Measurements from ENCODE around the gene SPACA6.
"Not testable (repeated sequence)": the region's sequence is repeated elsewhere in the genome, so short reads cannot be mapped to it uniquely, and the experiment has no call there.

SPACA6 gene

DNA sequence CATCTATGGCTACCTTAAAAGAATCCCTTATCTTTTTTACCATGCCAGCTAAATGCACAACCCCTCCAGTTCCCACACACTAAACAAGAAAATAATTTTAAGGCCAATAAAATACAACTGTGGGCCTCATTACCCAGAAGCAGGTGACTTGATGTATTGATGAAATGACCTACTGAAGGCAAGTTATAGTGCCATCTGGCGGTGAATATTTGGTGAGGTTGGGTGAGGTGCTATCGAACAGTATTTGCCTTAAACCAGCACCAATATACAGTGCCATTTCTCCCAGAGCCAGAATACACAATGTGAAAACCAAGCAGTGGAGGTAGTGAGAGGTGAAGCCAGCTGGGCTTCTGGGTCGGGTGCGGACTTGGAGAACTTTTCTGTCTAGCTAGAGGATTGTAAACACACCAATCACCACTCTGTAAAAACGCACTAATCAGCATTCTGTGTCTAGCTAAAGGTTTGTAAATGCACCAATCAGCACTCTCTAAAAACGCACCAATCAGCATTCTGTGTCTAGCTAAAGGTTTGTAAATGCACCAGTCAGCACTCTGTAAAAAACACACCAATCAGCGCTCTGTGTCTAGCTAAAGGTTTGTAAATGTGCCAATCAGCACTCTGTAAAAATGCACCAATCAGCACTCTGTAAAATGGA, 17.1 kb upstream of the SPACA6 start:
- H3K9me3 ChIP-seq; H3K36me3 ChIP-seq (replicated peaks); in situ Hi-C loops (cut with MboI; ENCODE audit: low sequenced_read_pairs); H3K4me3 ChIP-seq; H3K4me1 ChIP-seq; H3K27me3 ChIP-seq (ENCODE audit: low read depth): not testable (repeated sequence)
- DNase-seq (ENCODE audit: low spot score in 2 of 2) = peak in 1 of 2 experiments; percentile 53

DNA sequence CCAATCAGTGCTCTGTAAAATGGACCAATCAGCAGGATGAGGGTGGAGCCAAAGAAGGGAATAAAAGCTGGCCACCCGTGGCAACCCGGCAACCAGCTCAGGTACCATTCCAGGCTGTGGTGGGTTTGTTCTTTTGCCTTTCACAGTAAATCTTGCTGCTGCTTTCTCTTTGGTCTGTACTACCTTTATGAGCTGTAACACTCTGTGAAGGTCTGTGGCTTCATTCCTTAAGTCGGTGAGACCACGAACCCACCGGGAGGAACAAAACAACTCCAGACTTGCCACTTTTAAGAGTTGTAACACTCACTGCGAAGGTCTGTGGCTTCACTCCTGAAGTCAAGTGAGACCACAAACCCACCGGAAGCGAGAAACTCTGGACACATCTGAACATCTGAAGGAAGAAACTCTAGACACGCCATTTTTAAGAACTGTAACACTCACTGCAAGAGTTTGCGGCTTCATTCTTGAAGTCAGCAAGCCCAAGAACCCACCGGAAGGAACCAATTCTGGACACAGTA, 16.5 kb upstream of the SPACA6 start:
- H3K36me3 ChIP-seq (replicated peaks) = no peaks in the 10 kb centered on the region
- no peaks in the 10 kb centered on the region for H3K9me3 ChIP-seq
- H3K4me1 ChIP-seq = no peaks in the 10 kb centered on the region
- in situ Hi-C loops (cut with MboI; ENCODE audit: low sequenced_read_pairs) = no loop called here
- no peak for DNase-seq (ENCODE audit: low spot score in 2 of 2)
- no peak overlapping the region for H3K4me3 ChIP-seq
- peaks cover 4% of the 10 kb centered on the region; the same call in 1 of the 2 replicates for H3K27me3 ChIP-seq (ENCODE audit: low read depth)

DNA sequence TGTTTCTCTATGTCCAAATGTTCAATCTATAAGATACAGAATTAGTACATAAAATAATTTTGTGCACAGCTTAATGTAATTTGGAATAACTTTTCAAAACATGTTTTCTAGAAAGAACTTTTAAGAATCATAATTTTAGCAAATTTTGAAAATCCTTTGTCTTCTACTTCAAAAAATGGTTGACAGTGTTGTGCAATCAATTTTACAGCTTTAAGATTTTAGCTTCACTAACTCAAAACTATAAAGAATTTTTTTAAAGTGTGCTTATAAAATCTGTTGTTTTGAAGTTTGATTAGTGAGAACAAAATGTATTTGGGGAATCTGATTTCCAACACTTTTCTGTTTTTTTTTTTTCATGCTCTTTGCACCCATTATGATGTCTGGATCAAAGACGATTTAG, 12.7 kb upstream of the SPACA6 start:
- in situ Hi-C loops (cut with MboI; ENCODE audit: low sequenced_read_pairs) = no loop called here
- no peak for DNase-seq (ENCODE audit: low spot score in 2 of 2)
- Histone ChIP-seq H3K4me3 (no peak overlapping the region), H3K4me1 (no peaks in the 10 kb centered on the region), H3K36me3 (replicated peaks) (no peaks in the 10 kb centered on the region), H3K9me3 (no peaks in the 10 kb centered on the region), H3K27me3 (ENCODE audit: low read depth) (0 out of 2 replicates have a peak, but pooled peaks cover 4% of the 10 kb centered on the region)

DNA sequence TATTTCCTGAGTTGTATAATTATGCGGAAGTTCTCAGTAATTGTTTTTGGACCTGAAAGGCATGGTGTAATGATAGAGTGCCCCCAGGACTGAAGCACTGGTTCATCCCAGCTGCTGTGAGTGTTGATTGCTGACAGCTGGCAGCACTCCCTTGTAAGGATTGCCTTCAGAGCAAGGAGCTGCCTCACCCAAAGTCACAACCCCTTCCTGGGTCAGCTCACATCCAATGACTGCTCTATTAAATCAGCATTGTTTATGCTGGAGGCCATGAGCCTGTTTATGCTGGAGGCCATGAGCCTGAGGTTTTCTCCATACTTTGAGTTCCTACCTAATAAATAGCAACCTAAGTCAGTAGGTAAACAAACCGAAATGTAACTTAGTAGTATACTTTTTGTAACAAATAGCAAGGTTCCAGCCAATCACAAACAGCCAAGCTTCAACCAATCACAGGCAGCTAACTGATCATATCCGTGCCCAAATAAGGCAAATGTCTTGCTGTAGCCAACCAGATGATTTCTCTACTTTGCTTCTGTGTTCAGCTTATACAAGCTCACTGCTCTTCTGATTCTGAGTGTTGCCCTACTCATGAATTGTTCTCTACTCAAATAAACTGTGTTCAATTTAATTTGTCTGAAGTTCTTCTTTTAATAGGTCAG, 11.7 kb upstream of the SPACA6 start:
- H3K27me3 ChIP-seq (ENCODE audit: low read depth) = 0 out of 2 replicates have a peak, but pooled peaks cover 4% of the 10 kb centered on the region
- no peaks in the 10 kb centered on the region for H3K9me3 ChIP-seq
- DNase-seq (ENCODE audit: low spot score in 2 of 2) = no peak
- H3K4me1 ChIP-seq = no peaks in the 10 kb centered on the region
- in situ Hi-C loops (cut with MboI; ENCODE audit: low sequenced_read_pairs) = no loop called here
- H3K4me3 ChIP-seq = no peak overlapping the region
- H3K36me3 ChIP-seq (replicated peaks) = no peaks in the 10 kb centered on the region

DNA sequence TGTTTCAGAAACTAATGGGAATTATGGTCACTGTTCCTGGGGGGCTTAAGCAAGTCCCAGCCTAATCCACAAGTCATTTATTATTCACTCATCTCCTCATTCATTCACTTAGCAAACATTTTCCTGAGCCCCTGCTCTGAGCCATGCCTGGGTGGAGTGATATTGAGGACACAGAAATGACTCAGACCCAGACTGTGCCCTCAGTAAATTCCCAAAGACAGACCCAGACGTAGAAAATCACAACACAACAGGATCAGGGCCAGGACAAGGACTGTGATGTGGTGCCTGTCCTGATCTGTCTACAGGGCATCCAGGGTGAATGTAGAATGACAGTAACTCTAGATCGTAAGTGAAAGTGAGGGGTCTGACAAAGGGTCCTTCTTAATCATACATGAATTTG, 7.0 kb upstream of the SPACA6 start:
- H3K4me1 ChIP-seq = peaks cover 8% of the 10 kb centered on the region
- H3K36me3 ChIP-seq (replicated peaks) = no peaks in the 10 kb centered on the region
- no peaks in the 10 kb centered on the region for H3K27me3 ChIP-seq (ENCODE audit: low read depth)
- in situ Hi-C loops (cut with MboI; ENCODE audit: low sequenced_read_pairs) = no loop called here
- DNase-seq (ENCODE audit: low spot score in 2 of 2) = no peak
- H3K9me3 ChIP-seq = no peaks in the 10 kb centered on the region
- no peak overlapping the region for H3K4me3 ChIP-seq

DNA sequence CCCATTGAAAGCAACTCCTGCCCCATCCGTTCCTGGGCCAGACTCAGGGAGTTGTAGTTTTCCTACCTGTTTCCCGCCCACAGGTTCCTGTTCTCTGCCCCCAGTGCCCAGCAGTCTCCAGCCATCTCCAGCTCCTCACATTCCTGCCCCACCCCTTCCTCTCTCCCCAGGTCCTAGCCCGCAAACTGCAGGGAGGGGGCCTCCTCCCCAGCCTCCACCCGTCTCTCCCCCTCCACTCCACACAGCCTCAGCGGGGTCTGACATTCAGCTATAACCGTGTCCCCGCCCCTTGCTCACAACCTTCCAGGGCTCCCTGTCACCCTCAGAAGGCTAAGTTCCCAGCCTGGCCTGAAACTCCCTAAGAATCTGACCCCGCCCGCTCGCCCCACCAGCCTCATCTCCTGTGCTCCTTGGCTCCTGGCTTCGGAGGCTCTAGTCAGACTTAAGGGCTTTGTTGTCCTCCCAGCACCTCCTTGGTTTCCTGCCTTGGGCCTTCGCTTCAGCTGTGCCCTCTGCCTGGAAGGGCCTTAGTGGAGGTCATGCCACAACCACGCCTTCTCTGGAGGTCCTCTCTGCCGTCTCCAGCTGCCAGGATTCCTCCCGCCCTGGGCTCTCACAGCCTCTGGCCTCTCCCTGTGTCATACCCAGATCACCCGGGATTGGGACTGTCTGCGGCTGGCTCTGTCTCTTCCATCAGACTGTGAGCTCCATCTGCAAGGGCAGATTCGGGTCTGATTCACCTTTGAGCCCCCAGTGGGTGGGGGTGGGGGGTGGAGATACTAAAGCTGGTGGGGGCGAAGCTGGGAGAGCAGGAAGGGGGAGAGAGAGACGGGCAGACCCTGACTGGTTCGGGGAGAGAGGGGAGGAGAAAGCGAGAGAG, 5.1 kb upstream of the SPACA6 start:
- Histone ChIP-seq H3K27me3 (ENCODE audit: low read depth) (no peaks in the 10 kb centered on the region), H3K4me3 (peak overlapping the region; percentile 51), H3K36me3 (replicated peaks) (no peaks in the 10 kb centered on the region; the same call in 1 of the 2 replicates), H3K9me3 (no peaks in the 10 kb centered on the region), H3K4me1 (peaks cover 10% of the 10 kb centered on the region)
- in situ Hi-C loops (cut with MboI; ENCODE audit: low sequenced_read_pairs) = no loop called here
- DNase-seq (ENCODE audit: low spot score in 2 of 2) = peak; percentile 28 to 70

DNA sequence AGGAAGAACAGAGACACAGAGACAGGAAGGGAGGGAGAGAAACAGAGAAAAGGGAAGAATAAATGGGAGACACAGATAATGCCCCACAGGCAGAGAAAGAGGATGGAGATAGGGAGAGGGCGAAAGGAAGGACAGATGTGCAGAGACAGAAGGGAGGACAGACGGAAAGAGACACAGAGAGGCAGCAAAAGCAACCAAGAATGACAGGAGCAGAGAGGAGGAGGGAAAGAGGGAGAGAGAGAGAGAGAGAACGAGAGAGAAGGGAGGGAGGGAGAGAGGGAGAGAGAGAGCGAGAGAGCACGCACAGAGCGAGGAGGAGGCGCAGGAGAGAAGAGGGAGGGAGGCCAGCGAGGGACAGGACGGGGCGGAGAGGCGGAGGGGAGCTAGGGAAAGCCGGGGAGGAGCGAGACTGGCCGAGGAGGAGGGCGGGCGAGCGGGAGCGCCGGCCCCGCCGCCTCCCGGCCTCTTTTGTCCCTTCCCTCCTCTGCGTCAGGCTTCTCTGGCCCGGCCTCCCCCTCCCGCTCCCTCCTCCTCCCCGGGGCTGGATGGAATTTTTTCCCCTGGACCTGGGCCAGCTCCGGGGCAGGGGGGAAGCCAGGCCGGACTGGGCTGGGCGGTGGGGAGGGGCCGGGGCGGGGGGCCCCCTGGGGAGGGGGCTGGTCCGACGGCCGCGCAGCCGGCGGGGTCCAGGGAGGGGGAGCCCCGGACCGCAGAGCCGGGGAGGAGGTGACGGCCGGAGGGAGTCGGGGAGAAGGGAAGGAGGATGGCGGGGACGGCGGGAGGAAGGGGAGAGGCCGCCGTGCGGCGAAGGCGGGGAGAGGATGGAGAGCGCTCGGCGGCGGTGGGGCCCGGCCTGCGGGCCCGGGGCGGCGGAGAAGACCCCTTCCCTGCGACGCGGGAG, 4.2 kb upstream of the SPACA6 start:
- Histone ChIP-seq H3K9me3 (no peaks in the 10 kb centered on the region), H3K27me3 (ENCODE audit: low read depth) (no peaks in the 10 kb centered on the region), H3K36me3 (replicated peaks) (no peaks in the 10 kb centered on the region; the same call in 1 of the 2 replicates), H3K4me1 (peaks cover 10% of the 10 kb centered on the region), H3K4me3 (peak overlapping the region; percentile 51)
- in situ Hi-C loops (cut with MboI; ENCODE audit: low sequenced_read_pairs) = no loop called here
- peak; percentile 89 to 91 for DNase-seq (ENCODE audit: low spot score in 2 of 2)

DNA sequence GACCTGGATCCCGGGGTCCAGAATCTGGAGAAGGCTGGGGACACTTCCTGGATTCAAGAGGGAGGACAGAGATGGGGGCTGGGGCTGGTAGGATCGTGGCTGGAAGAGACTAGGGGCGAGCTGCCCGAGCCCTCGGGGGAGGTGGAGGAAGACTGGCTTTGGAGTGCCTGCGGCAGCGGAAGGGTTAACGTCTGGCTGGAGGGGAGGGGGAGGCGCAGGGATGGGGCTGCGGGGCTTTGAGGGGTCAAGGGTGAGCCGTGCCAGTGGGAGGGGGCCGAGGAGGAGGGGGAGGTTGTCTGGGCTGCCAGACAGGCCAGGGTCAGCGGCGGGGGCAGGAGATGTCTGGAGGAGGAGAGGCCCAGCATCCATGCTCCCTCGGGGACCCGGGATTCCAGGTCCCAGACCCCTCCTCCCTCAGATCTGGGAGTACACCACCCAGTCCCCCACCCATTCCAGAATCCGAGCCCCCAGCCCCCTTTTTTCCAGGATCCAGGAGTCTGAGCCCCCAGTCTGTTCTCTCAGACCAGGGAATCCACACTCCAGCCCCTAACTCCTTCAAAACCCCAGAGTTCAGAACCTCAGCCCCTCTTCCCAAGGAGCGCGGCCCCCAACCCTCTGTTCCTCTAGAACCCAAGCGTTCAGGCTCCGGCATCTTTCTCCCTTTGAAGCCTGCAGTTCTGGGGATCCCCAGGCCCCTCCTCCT, 3.2 kb upstream of the SPACA6 start:
- peak overlapping the region; percentile 51 for H3K4me3 ChIP-seq
- H3K4me1 ChIP-seq = peaks cover 10% of the 10 kb centered on the region
- peak; percentile 28 to 77 for DNase-seq (ENCODE audit: low spot score in 2 of 2)
- in situ Hi-C loops (cut with MboI; ENCODE audit: low sequenced_read_pairs) = no loop called here
- H3K36me3 ChIP-seq (replicated peaks) = peaks cover 4% of the 10 kb centered on the region
- H3K9me3 ChIP-seq = no peaks in the 10 kb centered on the region
- H3K27me3 ChIP-seq (ENCODE audit: low read depth) = no peaks in the 10 kb centered on the region

DNA sequence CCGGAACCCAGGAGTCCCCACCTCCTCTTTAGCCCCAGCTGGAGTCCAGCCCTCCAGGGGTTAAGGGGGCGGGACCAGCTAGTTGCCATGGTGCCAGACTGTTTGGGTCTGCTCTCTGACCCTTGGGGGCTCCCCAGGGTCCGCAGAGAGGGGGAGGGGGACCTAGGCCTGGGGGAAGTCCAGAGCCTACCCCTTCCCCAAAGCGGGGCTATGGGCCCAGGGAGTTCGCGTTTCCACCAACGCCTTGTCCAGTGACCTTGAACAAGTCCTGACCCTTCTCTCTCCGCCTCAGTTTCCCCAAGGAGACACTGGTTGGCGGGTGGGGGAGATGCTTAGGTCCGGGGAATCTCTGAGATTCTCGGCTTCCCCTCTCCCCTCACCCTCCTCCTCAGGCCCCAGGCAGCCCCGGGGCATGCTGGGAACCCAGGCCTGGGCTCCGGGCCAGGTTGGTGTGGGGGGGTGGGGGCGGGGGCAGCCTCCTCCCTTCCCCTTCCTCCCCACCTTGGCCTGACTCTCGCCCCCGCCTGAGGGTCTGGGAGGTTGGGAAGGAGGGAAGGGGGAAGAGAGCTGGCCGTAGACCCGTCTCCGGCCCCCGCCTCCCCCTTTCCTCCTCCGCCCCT, 2.6 kb upstream of the SPACA6 start:
- Histone ChIP-seq H3K36me3 (replicated peaks) (peaks cover 7% of the 10 kb centered on the region), H3K4me3 (peak overlapping the region; percentile 51), H3K27me3 (ENCODE audit: low read depth) (no peaks in the 10 kb centered on the region), H3K9me3 (no peaks in the 10 kb centered on the region), H3K4me1 (peaks cover 10% of the 10 kb centered on the region)
- in situ Hi-C loops (cut with MboI; ENCODE audit: low sequenced_read_pairs) = no loop called here
- DNase-seq (ENCODE audit: low spot score in 2 of 2) = peak; percentile 61 to 82

DNA sequence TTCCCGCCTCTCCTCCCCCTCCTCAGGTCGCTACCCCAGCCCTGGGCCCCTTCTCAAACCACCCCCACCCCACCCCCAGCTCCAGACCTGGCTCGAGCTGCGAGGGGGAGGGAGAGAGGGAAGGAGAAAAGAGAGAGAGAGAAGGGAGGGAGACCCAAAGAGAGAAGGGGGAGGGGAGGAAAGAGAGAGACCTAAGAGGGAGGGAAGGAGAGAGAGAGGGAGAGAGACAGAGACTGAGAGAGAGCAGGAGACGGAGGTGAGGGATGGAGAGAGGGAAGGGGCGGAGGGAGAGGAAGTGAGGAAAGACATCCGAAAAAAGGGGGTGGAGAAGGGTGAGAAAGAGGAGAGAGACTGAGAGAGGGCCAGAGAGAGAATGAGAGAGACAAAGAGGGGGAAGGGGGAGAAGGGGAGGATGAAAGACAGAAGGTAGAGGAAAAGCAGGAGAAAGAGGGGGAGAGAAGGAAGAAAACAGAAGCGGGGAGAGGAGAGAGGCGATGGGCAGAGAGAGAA, 2.0 kb upstream of the SPACA6 start:
- Histone ChIP-seq H3K4me1 (peaks cover 10% of the 10 kb centered on the region), H3K9me3 (no peaks in the 10 kb centered on the region), H3K27me3 (ENCODE audit: low read depth) (no peaks in the 10 kb centered on the region), H3K36me3 (replicated peaks) (peaks cover 7% of the 10 kb centered on the region), H3K4me3 (peak overlapping the region; percentile 51)
- in situ Hi-C loops (cut with MboI; ENCODE audit: low sequenced_read_pairs) = no loop called here
- DNase-seq (ENCODE audit: low spot score in 2 of 2) = peak in 1 of 2 experiments; percentile 32

DNA sequence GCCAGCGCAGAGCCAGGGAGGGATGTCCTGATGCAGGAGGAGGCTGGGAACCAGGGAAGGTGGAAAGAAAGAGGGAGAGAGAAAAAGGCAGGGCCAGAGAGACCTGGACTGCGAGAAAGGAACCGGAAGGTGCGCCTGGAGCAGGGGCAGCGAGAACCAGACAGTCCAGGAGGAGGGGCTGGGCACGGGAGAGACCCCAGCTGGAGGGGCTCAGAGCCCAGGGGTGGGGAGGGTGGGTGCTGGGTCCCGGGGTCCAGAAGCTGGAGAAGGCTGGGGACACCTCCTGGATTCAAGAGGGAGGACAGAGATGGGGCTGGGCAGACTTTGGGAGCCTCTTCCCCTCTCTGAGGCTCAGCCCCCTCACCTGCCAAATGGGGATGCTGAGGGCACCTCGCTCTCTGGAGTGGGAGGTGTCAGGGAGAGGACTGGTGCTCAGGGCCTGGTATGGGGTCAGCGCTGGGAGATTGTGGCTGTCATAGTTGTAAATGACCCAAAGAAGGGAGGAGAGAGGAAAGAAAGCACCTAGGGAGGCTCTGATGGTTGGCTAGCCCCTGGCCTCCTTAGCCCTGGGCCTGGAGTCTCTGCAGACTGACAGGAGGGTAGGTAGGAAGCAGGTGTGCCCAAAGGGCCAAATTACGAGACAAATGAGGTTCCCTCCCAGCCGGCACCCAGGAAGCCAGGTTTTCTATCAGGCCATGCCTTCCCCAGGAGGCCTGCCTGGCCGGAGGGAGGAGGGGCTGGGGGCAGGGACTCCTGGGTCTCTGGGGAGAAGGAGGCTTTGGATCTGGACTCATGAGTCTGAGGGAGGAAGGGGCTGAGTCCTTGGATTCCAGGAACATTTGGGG, 1.3 kb upstream of the SPACA6 start:
- DNase-seq (ENCODE audit: low spot score in 2 of 2) = peak in 1 of 2 experiments; percentile 28

More for the DNA sequence above, 1.3 kb upstream of the SPACA6 start:
- Histone ChIP-seq H3K4me1 (peaks cover 10% of the 10 kb centered on the region), H3K4me3 (peak overlapping the region; percentile 51), H3K9me3 (no peaks in the 10 kb centered on the region), H3K36me3 (replicated peaks) (peaks cover 7% of the 10 kb centered on the region), H3K27me3 (ENCODE audit: low read depth) (no peaks in the 10 kb centered on the region)
- in situ Hi-C loops (cut with MboI; ENCODE audit: low sequenced_read_pairs) = no loop called here
